ENCODE measurements around the gene ANKUB1.

DNA sequence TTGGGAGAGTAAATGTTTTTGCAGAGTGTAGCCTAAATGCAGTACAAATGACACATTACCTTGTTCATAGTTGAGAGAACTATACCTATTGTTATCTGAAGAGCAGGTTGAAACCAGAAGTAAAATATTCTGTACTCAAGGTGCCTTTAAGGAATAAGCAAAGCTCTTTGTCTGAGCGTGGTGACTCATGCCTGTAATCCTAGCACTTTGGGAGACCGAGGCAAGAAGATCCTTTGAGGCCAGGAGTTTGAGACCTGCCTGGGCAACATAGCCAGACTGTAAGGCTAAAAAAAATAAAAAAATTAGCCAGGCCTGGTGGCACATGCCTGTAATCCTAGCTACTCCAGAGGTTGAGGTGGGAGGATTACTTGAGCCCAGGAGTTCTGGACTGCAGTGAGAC, 18.5 kb upstream of the ANKUB1 start:
- TF ChIP-seq, protein P1, sequence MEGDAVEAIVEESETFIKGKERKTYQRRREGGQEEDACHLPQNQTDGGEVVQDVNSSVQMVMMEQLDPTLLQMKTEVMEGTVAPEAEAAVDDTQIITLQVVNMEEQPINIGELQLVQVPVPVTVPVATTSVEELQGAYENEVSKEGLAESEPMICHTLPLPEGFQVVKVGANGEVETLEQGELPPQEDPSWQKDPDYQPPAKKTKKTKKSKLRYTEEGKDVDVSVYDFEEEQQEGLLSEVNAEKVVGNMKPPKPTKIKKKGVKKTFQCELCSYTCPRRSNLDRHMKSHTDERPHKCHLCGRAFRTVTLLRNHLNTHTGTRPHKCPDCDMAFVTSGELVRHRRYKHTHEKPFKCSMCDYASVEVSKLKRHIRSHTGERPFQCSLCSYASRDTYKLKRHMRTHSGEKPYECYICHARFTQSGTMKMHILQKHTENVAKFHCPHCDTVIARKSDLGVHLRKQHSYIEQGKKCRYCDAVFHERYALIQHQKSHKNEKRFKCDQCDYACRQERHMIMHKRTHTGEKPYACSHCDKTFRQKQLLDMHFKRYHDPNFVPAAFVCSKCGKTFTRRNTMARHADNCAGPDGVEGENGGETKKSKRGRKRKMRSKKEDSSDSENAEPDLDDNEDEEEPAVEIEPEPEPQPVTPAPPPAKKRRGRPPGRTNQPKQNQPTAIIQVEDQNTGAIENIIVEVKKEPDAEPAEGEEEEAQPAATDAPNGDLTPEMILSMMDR (IDR thresholded peaks at IDR 0.05): no peak
- TF ChIP-seq POLR2A (IDR thresholded peaks at IDR 0.05): no peak

Measured in right lobe of liver (tissue), 4 donors.